RKO (cell line): ENCODE measurements around the gene PTGES.
A peak's percentile ranks its signal among the peaks of the same experiment; 100 is the strongest.

Experiments used
- DNase-seq: peaks from one replicate; pipeline ENCODE4 v3.0.0-alpha.2; 2016; ENCODE audit warnings: low spot score

PTGES gene

GRCh38 chr9:129716091-129716490, 36.8 kb downstream of the PTGES start:
- DNase-seq, result no peak

GRCh38 chr9:129714511-129715061, 38.3 kb downstream of the PTGES start:
- no peak for DNase-seq

- no peak for DNase-seq
Observed at GRCh38 chr9:129713402-129713679, 39.5 kb downstream of the PTGES start.

- no peak for DNase-seq
Observed at GRCh38 chr9:129712634-129713401, 40.0 kb downstream of the PTGES start.

- no peak for DNase-seq
Observed at GRCh38 chr9:129710169-129710453, 42.7 kb downstream of the PTGES start.

- no peak for DNase-seq
Observed at GRCh38 chr9:129709438-129710168, 43.2 kb downstream of the PTGES start.

- DNase-seq, result no peak
Observed at GRCh38 chr9:129708793-129709192, 44.0 kb downstream of the PTGES start.

GRCh38 chr9:129704807-129705206, 48.0 kb downstream of the PTGES start:
- no peak for DNase-seq

- DNase-seq, result no peak
Observed at GRCh38 chr9:129703667-129704355, 49.0 kb downstream of the PTGES start.

GRCh38 chr9:129702589-129703520, 50.0 kb downstream of the PTGES start:
- DNase-seq, result no peak

- no peak for DNase-seq
Observed at GRCh38 chr9:129701549-129701948, 51.3 kb downstream of the PTGES start.

GRCh38 chr9:129701054-129701453, 51.8 kb downstream of the PTGES start:
- DNase-seq, result no peak

GRCh38 chr9:129698254-129698757, 54.5 kb downstream of the PTGES start:
- no peak for DNase-seq

- peak; percentile 62 for DNase-seq
Observed at GRCh38 chr9:129697656-129698253, 55.1 kb downstream of the PTGES start.

- peak; percentile 61 for DNase-seq
Observed at GRCh38 chr9:129696944-129697655, 55.7 kb downstream of the PTGES start.

- DNase-seq, result no peak
Observed at GRCh38 chr9:129695870-129696269, 57.0 kb downstream of the PTGES start.

GRCh38 chr9:129694243-129694646, 58.6 kb downstream of the PTGES start:
- DNase-seq, result no peak

- no peak for DNase-seq
Observed at GRCh38 chr9:129693741-129694140, 59.1 kb downstream of the PTGES start.

GRCh38 chr9:129692534-129692933, 60.3 kb downstream of the PTGES start:
- DNase-seq, result no peak
